Choroid plexus epithelial cell (primary cell): Measurements from ENCODE around the gene BTBD7.

ENCODE experiments used
- DNase-seq: peaks from one replicate; pipeline ENCODE4 v3.0.0-alpha.2; 2010; ENCODE audit warnings: low read depth
- H3K4me3 ChIP-seq: 2 replicates; pipeline ENCODE4 v1.5.1; 2011; ENCODE audit warnings: low read depth, mild to moderate bottlenecking, control low read depth, low read length, moderate library complexity
- CTCF ChIP-seq: conservative IDR thresholded peaks from 2 replicates; pipeline ENCODE4 v1.5.1; 2011; ENCODE audit warnings: low read depth, mild to moderate bottlenecking, control low read depth, inconsistent platforms, low read length, moderate library complexity

BTBD7 gene

GRCh38 chr14:93269341-93270068 lies 63.3 kb downstream of the BTBD7 start:
- TF ChIP-seq CTCF = no peak
- DNase-seq = peak; percentile 79

GRCh38 chr14:93268406-93268805 lies 64.4 kb downstream of the BTBD7 start:
- DNase-seq = no peak
- TF ChIP-seq CTCF = no peak
- H3K4me3 ChIP-seq = no peak overlapping the region

More at GRCh38 chr14:93269341-93270068, 63.3 kb downstream of the BTBD7 start:
- no peak overlapping the region for H3K4me3 ChIP-seq

GRCh38 chr14:93267149-93267711 lies 65.6 kb downstream of the BTBD7 start:
- DNase-seq = peak; percentile 4
- TF ChIP-seq CTCF = no peak
- H3K4me3 ChIP-seq = no peak overlapping the region

- no peak for DNase-seq
- no peak for TF ChIP-seq CTCF
- H3K4me3 ChIP-seq = no peak overlapping the region
Measured at GRCh38 chr14:93266127-93266526, 66.7 kb downstream of the BTBD7 start.

GRCh38 chr14:93263416-93263815 lies 69.4 kb downstream of the BTBD7 start:
- TF ChIP-seq CTCF = no peak
- H3K4me3 ChIP-seq = no peak overlapping the region
- peak; percentile 21 for DNase-seq

GRCh38 chr14:93262446-93262845 lies 70.4 kb downstream of the BTBD7 start:
- DNase-seq = no peak
- no peak for TF ChIP-seq CTCF
- no peak overlapping the region for H3K4me3 ChIP-seq
